Stimulated activated CD4-positive, alpha-beta T cell treated with anti-CD3 and anti-CD28 coated beads, Interleukin-4, amount 100 ng/mL, for 1 hour (primary cell): Measurements from ENCODE around the gene GBGT1.

Experiments used
- DNase-seq: peaks from one replicate; pipeline ENCODE4 v3.0.0-alpha.2; 2020

GBGT1 gene

DNA sequence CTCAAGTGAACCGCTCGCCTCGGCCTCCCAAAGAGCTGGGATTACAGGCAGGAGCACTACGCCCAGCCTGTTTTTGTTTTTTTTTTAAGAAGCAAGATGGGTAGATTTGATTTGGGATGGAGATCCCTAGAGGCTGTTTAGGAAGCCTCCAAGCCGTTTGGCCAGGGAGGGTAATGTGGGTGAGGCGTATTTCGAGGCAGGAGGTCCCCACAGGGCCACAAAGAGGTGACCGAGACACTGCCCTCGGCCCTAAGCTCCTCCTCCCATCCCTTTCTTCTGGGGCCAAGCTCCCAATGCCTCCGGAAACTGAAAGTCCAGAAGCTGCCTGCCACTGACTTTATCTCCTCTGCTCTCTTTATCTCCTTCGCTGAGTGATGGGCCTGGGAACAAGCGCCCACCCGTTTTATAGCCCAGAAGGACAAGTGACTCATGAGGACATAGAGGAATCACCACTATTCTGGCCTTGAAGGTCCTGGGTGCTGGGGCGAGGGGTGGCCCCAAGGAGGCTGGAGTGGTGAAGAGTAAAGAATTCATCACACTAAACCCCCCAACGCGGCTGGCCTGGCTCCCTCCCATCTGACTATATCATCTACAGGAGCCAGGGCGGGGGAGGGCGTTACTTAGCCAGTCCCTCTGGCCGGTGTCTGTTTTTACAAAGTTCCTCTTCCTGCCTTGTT lies 40.6 kb downstream of the GBGT1 start:
- DNase-seq, result no peak

DNA sequence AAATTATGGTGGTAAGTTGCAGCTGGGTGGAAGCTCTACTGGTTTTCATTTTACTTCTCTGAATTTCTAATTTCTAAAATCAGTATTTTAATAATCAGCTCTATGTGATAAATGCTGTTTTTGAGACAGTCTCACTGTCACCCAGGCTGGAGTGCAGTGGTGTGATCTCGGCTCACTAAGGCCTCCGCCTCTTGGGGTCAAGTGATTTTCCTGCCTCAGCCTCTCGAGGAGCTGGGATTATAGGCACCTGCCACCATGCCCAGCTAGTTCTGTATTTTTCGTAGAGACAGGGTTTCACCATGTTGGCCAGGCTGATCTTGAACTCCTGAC lies 41.1 kb downstream of the GBGT1 start:
- DNase-seq, result no peak

DNA sequence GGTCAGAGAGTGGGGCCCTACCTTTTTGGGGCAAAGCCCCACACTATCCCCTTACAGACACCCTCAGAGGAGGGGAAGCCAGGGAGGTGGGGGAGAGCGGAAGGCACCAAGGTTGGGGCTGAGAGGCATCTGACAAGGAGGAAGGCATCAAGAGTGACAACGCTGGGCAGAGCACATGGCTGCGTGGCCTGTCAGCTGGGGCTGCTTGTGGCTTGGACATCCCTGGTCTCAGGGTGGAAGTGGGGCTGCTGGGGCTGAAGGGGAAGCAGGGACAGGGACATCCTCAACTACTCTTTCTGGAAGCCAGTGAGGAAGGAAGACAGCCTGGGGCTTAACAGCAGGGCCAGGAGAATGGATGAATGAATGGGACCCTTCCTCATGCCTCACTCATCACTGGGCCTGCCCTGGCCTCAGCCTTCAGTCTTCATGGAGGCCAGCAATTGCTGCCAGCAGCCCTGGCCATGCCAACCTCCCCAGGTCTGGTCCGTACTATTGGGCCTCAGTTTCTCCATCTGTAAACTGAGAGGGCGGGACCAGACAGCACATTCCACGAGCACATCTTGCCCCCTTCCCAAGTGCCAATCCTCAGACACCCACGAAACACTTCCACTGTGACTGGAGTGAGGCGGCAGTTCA lies 41.7 kb downstream of the GBGT1 start:
- DNase-seq, result no peak

DNA sequence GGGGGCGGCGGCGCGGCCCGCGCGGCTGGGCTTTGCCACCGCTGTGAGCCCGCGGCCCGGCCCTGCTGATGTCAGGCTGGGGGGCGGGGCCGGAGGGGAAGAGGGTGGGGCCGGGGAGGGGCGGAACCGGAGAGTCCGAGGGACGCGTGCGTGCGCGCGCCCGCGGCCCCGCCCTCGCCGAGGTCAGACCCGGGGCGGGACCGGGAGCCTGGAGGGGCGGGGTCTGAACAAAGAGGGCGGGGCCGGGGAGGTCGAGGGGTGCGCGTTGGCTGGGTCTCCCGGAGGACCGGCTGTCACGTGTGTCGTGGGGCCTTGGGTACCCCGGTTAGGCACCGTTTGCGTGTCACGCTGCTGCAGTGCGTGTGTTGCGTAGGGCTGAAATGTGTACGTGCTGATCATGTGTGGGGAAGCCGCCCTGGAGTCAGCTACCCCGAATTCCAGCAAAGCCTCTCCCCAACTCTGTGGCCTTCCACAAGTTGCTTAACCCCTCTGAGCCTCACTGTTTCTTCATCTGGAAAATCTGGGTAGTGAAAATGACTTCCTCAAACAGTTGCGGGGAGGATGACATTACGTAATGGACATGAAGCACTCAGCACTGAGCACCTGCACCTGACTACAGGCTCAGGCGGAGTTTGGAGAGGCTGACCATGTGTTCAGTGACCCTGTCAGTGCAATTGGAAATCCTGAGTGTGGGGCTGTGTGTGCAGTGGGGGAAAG lies 42.4 kb downstream of the GBGT1 start, which contains the start of gene RALGDS:
Gene RALGDS, minus strand, starts transcription at position 43 of the 717 bp plus-strand sequence. CDS start 86 bp downstream, outside the sequence.
- DNase-seq, result peak; percentile 91

GRCh38 chr9:133120501-133121197 lies 43.1 kb downstream of the GBGT1 start:
- DNase-seq, result no peak

GRCh38 chr9:133119846-133120500 lies 43.7 kb downstream of the GBGT1 start:
- no peak for DNase-seq

DNA sequence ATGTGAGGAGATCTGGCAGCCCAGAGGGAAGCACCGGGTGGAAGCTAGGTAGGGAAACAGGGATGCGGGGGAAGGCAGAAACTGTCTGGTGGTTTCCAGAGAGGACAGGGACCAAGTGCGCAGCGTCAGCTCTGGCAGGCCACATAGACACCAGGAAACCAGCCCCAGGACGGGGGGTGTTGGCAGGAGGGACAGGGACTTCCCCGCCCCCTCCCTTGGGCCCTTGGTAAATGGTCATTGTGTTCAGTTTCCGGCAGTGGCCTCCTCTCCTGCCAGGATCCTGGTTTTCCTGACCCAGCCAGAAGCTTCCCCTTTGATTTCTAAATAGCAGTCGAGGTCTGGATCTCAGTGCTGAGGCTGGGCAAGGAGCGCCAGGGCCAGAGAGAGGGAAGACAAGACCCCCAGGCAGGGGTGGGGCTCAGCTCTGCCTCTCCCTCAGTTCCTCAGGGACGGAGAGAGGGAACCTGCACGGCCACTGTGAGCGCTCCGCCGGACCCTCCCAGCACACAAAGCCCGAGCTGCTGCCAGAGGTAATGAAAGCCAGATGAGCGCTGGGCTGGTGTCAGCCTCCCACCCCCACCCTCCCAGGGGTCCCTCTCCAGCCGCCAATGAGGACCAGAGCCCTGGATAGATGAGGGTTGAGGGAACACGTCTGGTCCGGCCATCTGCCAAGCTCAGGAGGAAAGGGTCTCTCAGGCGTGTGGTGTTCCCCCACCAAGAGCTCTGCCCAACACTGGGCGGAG lies 44.4 kb downstream of the GBGT1 start:
- DNase-seq, result no peak

DNA sequence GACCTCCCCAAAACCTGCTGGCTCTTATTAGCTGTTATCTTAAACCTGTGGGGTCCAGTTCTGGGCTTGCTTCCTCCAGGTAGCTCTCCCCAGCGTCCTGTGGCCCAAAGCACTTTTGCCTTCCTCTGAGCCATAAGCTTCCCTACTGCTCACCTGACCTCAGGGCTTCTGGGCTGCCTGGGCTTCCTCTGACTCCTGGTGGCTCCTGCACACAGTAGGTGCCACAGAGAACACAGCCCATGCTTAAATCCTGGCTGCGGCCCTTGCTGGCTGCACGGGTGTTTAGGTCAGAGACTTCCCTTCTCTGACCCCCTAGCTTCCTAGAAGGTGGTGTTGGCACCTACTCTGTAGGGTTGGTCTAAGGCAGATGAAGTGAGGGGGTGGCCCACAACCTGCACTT lies 45.1 kb downstream of the GBGT1 start:
- no peak for DNase-seq

GRCh38 chr9:133118179-133118520 lies 45.6 kb downstream of the GBGT1 start:
- no peak for DNase-seq

DNA sequence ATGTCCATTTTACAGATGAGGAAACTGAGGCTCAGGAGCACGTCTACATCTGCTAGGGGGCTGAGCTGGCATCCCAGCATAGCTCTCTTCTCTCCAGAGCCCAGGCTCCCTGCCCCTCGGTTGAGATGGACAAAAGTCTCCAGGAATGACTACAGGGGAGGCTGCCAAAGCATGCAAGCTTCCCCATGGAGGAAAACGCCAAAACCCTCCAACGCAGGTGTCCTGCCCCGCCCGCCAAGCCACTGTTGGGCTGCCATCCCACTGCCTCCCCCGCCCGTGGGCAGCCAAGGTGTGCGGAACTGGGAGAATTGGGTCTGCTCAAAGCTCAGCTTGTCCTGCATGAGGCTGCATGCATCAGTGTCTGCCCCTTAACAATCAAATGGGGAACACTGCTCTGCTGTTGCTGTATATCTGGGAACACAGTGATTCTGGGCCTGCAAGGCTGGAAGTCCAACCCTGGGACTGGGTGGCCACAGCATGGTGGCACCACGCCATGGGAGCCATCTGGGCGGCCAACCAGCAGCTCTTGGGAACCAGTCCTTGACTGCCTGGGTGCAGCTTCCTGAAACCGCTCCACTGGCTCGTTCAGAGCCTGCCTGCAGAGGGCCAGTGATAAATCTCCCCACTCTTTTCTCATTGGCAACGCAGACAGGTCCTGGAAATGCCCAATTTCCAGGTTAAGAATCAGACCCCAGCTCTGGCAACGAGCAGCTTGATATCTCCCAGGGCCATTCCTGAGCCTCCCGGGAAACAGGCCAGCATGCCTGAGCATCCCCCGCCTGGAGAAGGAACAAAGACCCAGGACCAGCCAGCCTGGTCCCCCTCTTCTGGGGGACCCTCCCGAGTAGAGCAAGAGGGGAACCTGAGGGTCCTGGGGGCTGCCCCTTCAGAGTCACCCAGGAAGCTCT lies 46.2 kb downstream of the GBGT1 start:
- DNase-seq, result no peak

- DNase-seq, result no peak
Measured at GRCh38 chr9:133116346-133117231, 47.1 kb downstream of the GBGT1 start.

GRCh38 chr9:133115604-133116345 lies 47.9 kb downstream of the GBGT1 start:
- peak; percentile 63 for DNase-seq

- DNase-seq, result no peak
Measured at GRCh38 chr9:133114886-133115603, 48.7 kb downstream of the GBGT1 start.

GRCh38 chr9:133113949-133114885 lies 49.5 kb downstream of the GBGT1 start:
- DNase-seq, result no peak

DNA sequence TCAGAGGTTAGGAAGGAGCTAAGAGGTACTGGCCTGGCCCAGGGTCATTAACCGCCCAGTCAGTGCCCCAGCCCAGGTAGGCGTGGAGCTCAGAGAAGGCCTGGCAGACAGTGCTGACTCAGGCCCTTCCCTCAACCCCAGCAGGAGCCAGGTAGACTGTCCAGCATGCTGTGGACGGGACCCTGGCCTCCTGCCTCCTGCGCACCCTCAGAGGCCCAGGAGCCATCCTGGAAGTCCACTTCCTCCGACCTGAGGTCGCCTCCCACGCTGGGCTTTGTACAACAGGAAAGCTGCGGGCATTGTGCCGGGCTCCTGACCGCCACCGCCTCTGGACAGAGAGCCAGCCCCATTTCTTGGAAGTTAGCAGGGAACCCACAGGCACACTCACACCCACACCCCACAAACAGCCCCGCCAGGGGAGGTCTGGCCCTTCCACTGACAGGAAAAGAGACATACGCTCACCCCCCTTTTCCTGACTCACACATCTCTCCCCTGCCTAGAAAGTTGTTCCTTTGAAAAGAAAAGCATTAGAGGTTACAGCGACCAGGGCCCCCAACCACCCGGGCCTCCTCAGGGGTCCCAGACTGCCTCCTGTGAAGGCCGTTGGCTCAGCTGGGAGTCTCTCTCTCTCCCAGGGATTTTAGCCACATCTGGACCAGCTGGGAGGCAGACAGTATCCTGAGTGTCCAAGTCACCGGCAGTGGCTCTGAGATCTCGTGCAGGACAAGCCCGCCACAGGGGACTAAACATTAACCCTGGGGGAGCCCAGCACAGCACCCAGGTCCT lies 50.4 kb downstream of the GBGT1 start:
- no peak for DNase-seq

DNA sequence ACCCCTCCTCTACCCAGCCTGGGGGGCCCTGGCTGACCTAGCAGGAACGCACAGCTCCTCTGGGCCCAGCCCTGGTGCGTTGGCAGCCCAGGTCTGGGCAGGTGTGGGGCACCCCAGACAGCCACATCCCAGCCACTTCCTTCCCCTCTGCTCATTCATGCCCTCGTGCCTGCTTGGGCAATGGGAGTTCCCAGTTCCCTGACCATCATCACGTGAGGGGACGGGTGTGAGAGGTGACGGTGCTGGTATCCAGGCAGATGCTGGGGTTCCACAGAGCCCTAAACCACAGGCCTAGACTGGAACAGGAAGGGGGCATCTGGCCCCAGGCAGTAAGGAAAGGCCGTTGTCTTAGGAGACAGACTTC lies 51.1 kb downstream of the GBGT1 start:
- no peak for DNase-seq
